ENCODE results near the gene ID1. TPM values are rescaled to one million over a fixed set of nuclear protein-coding genes. Genes with fewer than 3 reads are reported as not detected.

The ID1 gene
- 91.5 TPM for total RNA-seq
- long read RNA-seq, transcript ID1-201 (1 exons, 1,233 nt): minor isoform, 8 of 32 reads
- long read RNA-seq, transcript ID1-202 (2 exons, 994 nt): major isoform, 24 of 32 reads
- long read RNA-seq, partial matches to known transcripts: 0 of 32 reads
- long read RNA-seq, other reads (novel, unspliced or antisense): 0 of 32 reads

DNA sequence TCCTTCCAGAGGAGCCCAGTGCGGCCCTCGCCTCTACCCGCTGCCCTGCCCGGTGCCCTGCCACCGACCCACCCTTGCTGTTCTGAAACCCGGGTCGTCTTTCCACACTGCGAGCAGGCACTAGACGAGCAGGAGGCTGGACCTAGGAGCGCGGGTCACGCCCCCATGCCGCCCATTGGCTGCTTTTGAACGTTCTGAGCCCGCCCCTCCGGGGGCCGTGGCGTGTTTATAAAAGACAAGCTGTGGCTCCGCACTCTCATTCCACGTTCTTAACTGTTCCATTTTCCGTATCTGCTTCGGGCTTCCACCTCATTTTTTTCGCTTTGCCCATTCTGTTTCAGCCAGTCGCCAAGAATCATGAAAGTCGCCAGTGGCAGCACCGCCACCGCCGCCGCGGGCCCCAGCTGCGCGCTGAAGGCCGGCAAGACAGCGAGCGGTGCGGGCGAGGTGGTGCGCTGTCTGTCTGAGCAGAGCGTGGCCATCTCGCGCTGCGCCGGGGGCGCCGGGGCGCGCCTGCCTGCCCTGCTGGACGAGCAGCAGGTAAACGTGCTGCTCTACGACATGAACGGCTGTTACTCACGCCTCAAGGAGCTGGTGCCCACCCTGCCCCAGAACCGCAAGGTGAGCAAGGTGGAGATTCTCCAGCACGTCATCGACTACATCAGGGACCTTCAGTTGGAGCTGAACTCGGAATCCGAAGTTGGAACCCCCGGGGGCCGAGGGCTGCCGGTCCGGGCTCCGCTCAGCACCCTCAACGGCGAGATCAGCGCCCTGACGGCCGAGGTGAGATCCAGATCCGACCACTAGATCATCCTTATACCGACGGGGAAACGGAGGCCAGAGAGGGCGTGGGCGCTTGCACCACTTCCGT lies at the start of gene ID1:
TSS of gene ID1 (plus strand) at position 259 of the 871 bp plus-strand sequence. CDS start at position 358, 99 bp downstream.
- peaks cover 62% of the 10 kb centered on the region for H3K4me1 ChIP-seq
- TF ChIP-seq CTCF (IDR thresholded peaks at IDR 0.05; ENCODE audit: borderline replicate concordance): no peak

DNA sequence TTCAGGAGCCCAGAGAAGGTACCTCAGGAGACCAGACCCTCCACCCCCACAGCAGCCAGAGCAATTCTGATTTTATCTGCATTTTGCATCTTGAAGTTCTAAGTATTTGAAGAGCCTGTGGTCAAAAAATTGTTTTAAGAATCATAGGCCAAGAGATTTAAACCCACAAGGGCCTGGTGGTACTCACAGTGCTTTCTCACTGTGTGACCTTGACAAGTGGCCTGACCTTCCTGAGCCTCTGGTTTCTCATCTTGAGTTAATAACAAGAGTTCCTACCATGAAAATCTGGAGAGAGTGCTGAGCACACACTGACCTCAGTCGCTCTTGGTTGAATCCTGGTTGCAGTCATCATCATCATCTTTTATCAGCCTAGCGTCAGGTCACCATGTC lies 45.4 kb upstream of the ID1 start:
- no peaks in the 10 kb centered on the region for H3K27me3 ChIP-seq (ENCODE audit: low read depth)
- no peak overlapping the region for H3K4me3 ChIP-seq
- DNase-seq: no peak
- peaks cover 18% of the 10 kb centered on the region for H3K4me1 ChIP-seq
- H3K36me3 ChIP-seq: peaks cover 60% of the 10 kb centered on the region
- intact Hi-C loops (cut with micrococcal nuclease): no loop called here
- no peak overlapping the region for H3K27ac ChIP-seq (replicated peaks)
- TF ChIP-seq CTCF (IDR thresholded peaks at IDR 0.05; ENCODE audit: borderline replicate concordance): no peak
- no peaks in the 10 kb centered on the region for H3K9me3 ChIP-seq (replicated peaks)

More for the DNA sequence above, at the start of gene ID1:
- peak; percentile 95 for DNase-seq
- H3K9me3 ChIP-seq (replicated peaks): no peaks in the 10 kb centered on the region
- peak within 1 kb of the TSS; percentile 93 for H3K27ac ChIP-seq (replicated peaks)
- intact Hi-C loops (cut with micrococcal nuclease): loop anchor here (2.0 kb wide), 1 partner anchor 32 kb away; no protein-coding TSS in a partner anchor
- H3K27me3 ChIP-seq (ENCODE audit: low read depth): peaks cover 4% of the 10 kb centered on the region
- no peaks in the 10 kb centered on the region for H3K36me3 ChIP-seq
- H3K4me3 ChIP-seq: peak within 1 kb of the TSS; percentile 78

GRCh38 chr20:31560094-31560745 lies 44.9 kb upstream of the ID1 start:
- Histone ChIP-seq H3K4me3 (no peak overlapping the region), H3K27ac (replicated peaks) (no peak overlapping the region), H3K9me3 (replicated peaks) (no peaks in the 10 kb centered on the region), H3K36me3 (peaks cover 55% of the 10 kb centered on the region), H3K4me1 (peaks cover 18% of the 10 kb centered on the region), H3K27me3 (ENCODE audit: low read depth) (no peaks in the 10 kb centered on the region)
- DNase-seq: peak; percentile 67
- peak; percentile 87 for TF ChIP-seq CTCF (IDR thresholded peaks at IDR 0.05; ENCODE audit: borderline replicate concordance)
- intact Hi-C loops (cut with micrococcal nuclease): no loop called here

GRCh38 chr20:31560746-31561598 lies 44.1 kb upstream of the ID1 start:
- Histone ChIP-seq H3K9me3 (replicated peaks) (no peaks in the 10 kb centered on the region), H3K4me1 (peaks cover 18% of the 10 kb centered on the region), H3K27me3 (ENCODE audit: low read depth) (no peaks in the 10 kb centered on the region), H3K27ac (replicated peaks) (no peak overlapping the region), H3K4me3 (no peak overlapping the region), H3K36me3 (peaks cover 55% of the 10 kb centered on the region)
- no peak for TF ChIP-seq CTCF (IDR thresholded peaks at IDR 0.05; ENCODE audit: borderline replicate concordance)
- no peak for DNase-seq
- intact Hi-C loops (cut with micrococcal nuclease): no loop called here

- Histone ChIP-seq H3K36me3 (peaks cover 62% of the 10 kb centered on the region), H3K4me1 (peaks cover 15% of the 10 kb centered on the region), H3K27ac (replicated peaks) (no peak overlapping the region), H3K27me3 (ENCODE audit: low read depth) (no peaks in the 10 kb centered on the region), H3K4me3 (no peak overlapping the region), H3K9me3 (replicated peaks) (no peaks in the 10 kb centered on the region)
- TF ChIP-seq CTCF (IDR thresholded peaks at IDR 0.05; ENCODE audit: borderline replicate concordance): no peak
- no peak for DNase-seq
- intact Hi-C loops (cut with micrococcal nuclease): loop anchor here (2.0 kb wide), 1 partner anchor 51 kb away; no protein-coding TSS in a partner anchor
Measured at GRCh38 chr20:31562241-31562640, 42.8 kb upstream of the ID1 start.

Data from left ventricle myocardium inferior (tissue), 1 donor.